ENCODE data around the gene MACF1.
"Not testable (repeated sequence)": the region's sequence is repeated elsewhere in the genome, so short reads cannot be mapped to it uniquely, and the experiment has no call there.

DNA sequence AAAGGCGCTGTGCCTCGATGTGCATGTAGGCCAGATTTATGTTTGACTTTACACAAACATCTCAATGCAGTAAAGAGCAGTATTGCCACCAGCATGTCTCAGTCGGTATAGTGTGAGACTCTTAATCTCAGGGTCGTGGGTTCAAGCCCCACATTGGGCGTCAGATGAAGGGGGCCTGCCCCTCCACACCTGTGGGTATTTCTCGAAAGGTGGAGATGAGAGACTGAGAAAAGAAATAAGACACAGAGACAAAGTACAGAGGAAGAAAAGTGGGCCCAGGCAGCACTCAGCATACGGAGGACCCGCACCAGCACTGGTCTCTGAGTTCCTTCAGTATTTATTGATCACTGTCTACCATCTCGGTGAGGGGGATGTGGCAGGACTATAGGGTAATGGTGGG, 299.9 kb downstream of the MACF1 start:
- not testable (repeated sequence) for TF ChIP-seq CTCF, POLR2A (IDR thresholded peaks at IDR 0.05)

Measured in breast epithelium (tissue), 3 donors.